ENCODE results near the gene CTNNA3.

GRCh38 chr10:67487906-67488619 lies 207.9 kb downstream of the CTNNA3 start:
- TF ChIP-seq POLR2AphosphoS5 (IDR thresholded peaks at IDR 0.05; ENCODE audit: insufficient read depth, low read depth, low read length) (no peak), EZH2 (IDR thresholded peaks at IDR 0.05; ENCODE audit: borderline replicate concordance, low read depth, low read length, severe bottlenecking) (no peak)
